K562 (cell line): Measurements from ENCODE around the gene RNF166. TPM values are rescaled to one million over a fixed set of nuclear protein-coding genes. Genes with fewer than 3 reads are reported as not detected.

Experiments
- CCAR2 ChIP-seq: fragments of 200-400 bp; formaldehyde crosslinking; IDR thresholded peaks from 2 replicates; pipeline ENCODE4 v1.6.1; 2017; ENCODE audit warnings: mild to moderate bottlenecking, low read depth, low read length
- CCNT2 ChIP-seq: IDR thresholded peaks from 2 replicates; pipeline ENCODE4 v1.6.1; 2011; ENCODE audit warnings: borderline replicate concordance, low read depth, mild to moderate bottlenecking, moderate library complexity, mixed read lengths, low read length; ENCODE audit not compliant: insufficient read length; ENCODE audit errors: extremely low read depth
- CSDE1 ChIP-seq, 2 experiments: fragments of 450-650 bp; IDR thresholded peaks; 2 replicates each; pipeline ENCODE4 v1.6.1; 2016; ENCODE audit warnings: mild to moderate bottlenecking in 1 of 2
- ELF2 ChIP-seq: fragments of 250-450 bp; sonication (Bioruptor Pico); IDR thresholded peaks from 2 replicates; pipeline ENCODE4 v1.5.0; 2021; ENCODE audit warnings: mild to moderate bottlenecking
- FOSL1 ChIP-seq: fragments of 200-800 bp; sonication (Bioruptor generic); conservative IDR thresholded peaks from 2 replicates; pipeline ENCODE4 v1.6.1; 2016; ENCODE audit warnings: missing genetic modification characterization, missing compliant biosample characterization
- GATAD2B ChIP-seq: fragments of 450-650 bp; IDR thresholded peaks from 2 replicates; pipeline ENCODE4 v1.6.1; 2017; ENCODE audit warnings: mild to moderate bottlenecking, borderline replicate concordance
- NR3C1 ChIP-seq: sonication (generic); formaldehyde crosslinking; IDR thresholded peaks from 2 replicates; pipeline ENCODE4 v1.8.1; 2022; ENCODE audit warnings: missing genetic modification reagents
- PYGO2 ChIP-seq: fragments of 450-650 bp; IDR thresholded peaks from 2 replicates; pipeline ENCODE4 v1.6.1; 2016; ENCODE audit warnings: mild to moderate bottlenecking, missing genetic modification characterization, moderate library complexity, missing compliant biosample characterization
- SIX5 ChIP-seq, 2 experiments: IDR thresholded peaks; 2 replicates each; pipeline ENCODE4 v1.6.1; 2011; ENCODE audit warnings: low read length in 2 of 2, borderline replicate concordance in 1 of 2, low read depth in 1 of 2, mild to moderate bottlenecking in 1 of 2, moderate library complexity in 1 of 2; ENCODE audit not compliant: insufficient read depth in 1 of 2
- SOX6 ChIP-seq: fragments of 450-650 bp; IDR thresholded peaks from 2 replicates; pipeline ENCODE4 v1.6.1; 2014; ENCODE audit warnings: mild to moderate bottlenecking
- SRSF3 ChIP-seq: fragments of 200-400 bp; formaldehyde crosslinking; IDR thresholded peaks from 2 replicates; pipeline ENCODE4 v1.6.1; 2016; ENCODE audit warnings: mild to moderate bottlenecking, low read length, moderate library complexity; ENCODE audit not compliant: insufficient read depth
- TCFL5 ChIP-seq: fragments of 250-450 bp; sonication (Bioruptor Pico); conservative IDR thresholded peaks from 2 replicates; pipeline ENCODE4 v1.6.1; 2021; ENCODE audit warnings: mild to moderate bottlenecking, moderate library complexity, matching md5 sums
- ZNF133 ChIP-seq: fragments of 250-450 bp; sonication (Bioruptor Pico); IDR thresholded peaks from 2 replicates; pipeline ENCODE4 v1.4.0; 2020; ENCODE audit warnings: mild to moderate bottlenecking
- ZNF239 ChIP-seq: fragments of 250-450 bp; sonication (Bioruptor Pico); IDR thresholded peaks from 2 replicates; pipeline ENCODE4 v1.4.0; 2020; ENCODE audit warnings: mild to moderate bottlenecking
- ZNF41 ChIP-seq: fragments of 250-450 bp; sonication (Bioruptor Pico); conservative IDR thresholded peaks from 2 replicates; pipeline ENCODE4 v1.4.0; 2020; ENCODE audit warnings: mild to moderate bottlenecking
- ZNF778 ChIP-seq: fragments of 450-650 bp; formaldehyde crosslinking; IDR thresholded peaks from 2 replicates; pipeline ENCODE4 v1.4.0; 2020; ENCODE audit warnings: mild to moderate bottlenecking, moderate library complexity
- polyA plus RNA-seq, 8 experiments: library from polyadenylated mRNA; depleted of rRNA in 4 of 8; stranded (reverse) in 5 of 8; unstranded in 3 of 8; fragments of >200 nt; fragmentation: Nextera tagmentation in 2 of 8; fragmentation: Illumina TruSeq in 1 of 8; extraction: Ambion mirVana in 2 of 8; extraction: Trizol in 1 of 8; gene quantifications; 2 replicates each; pipeline versions ENCODE4 v1.2.1 to v1.2.3, GENCODE V29; 2011 to 2014; ENCODE audit warnings: inconsistent platforms in 1 of 8, missing spikeins in 1 of 8
- total RNA-seq, 7 experiments: library from RNA; depleted of rRNA in 6 of 7; stranded (reverse); fragments of >200 nt in 6 of 7; fragmentation: Illumina TruSeq in 2 of 7; extraction: Trizol in 2 of 7; gene quantifications; 2 replicates each; pipeline versions ENCODE4 v1.2.1 to v1.2.3, GENCODE V29; 2011 to 2021; ENCODE audit warnings: low replicate concordance in 1 of 7
- TF ChIP-seq, protein P1 (sequence below): fragments of 150-350 bp; conservative IDR thresholded peaks from 2 replicates; pipeline ENCODE4 v1.6.1; 2014; ENCODE audit warnings: low read length
- TF ChIP-seq, protein P2 (sequence below): fragments of 450-650 bp; IDR thresholded peaks from one replicate; pipeline ENCODE4 v1.6.1; 2018; ENCODE audit warnings: mild to moderate bottlenecking, moderate library complexity; ENCODE audit not compliant: partially characterized antibody
- TF ChIP-seq, protein P3 (sequence below): fragments of 250-450 bp; sonication (Bioruptor Pico); IDR thresholded peaks from 2 replicates; pipeline ENCODE4 v1.4.0; 2020; ENCODE audit warnings: mild to moderate bottlenecking
- TF ChIP-seq, protein P4 (sequence below): IDR thresholded peaks from 3 replicates; pipeline ENCODE4 v1.6.1; 2011; ENCODE audit warnings: borderline replicate concordance, mild to moderate bottlenecking; ENCODE audit not compliant: insufficient read length, insufficient read depth

The RNF166 gene
- total and polyA plus RNA-seq, 9 of the 15 experiments (the other 6 are each of a cell fraction or from before 2014, with no cell fraction given) = 0.56 to 60.3 (median 19.5) TPM

DNA sequence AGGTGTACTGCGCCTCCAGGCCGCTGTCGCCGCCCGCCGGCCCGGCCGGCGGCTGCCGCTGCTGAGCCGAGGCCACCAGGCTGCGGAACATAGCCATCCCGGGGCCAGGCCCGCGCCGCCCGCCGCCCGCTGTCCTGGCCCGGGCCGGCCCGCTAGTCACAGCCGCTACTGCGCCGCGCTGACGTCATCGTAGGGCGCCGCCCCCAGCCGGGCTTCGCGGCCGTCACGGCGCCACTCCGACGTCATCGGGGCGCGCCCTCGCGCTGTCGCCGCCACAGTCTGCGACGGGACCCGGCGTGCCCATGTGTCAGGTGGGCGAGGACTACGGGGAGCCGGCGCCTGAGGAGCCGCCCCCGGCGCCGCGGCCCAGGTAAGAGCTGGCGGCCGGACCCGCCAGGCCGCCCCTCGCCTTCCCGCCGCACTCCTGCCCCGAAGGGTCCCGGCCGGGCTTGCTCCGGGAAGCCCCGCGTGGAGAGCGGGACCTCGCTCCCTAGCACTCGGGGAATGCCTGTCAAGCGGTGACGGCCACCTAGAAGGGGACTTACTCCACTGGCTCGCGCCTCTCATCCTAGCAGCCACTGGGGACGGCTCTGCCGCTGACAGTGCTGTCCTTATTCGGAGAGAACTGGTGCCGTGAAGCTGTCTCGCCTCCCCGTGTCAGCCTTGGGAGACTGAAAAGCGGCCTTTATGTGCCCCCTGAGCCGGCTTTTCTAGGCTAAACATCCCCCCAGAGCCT, at the start of gene RNF166, which contains the start of gene CTU2 (continued):
- TF ChIP-seq GATAD2B = peak; percentile 90
- TF ChIP-seq ZNF239 = peak; percentile 35; the same call in 1 of the 2 replicates
- TF ChIP-seq ZNF778 = no peak
- TF ChIP-seq, protein P1, sequence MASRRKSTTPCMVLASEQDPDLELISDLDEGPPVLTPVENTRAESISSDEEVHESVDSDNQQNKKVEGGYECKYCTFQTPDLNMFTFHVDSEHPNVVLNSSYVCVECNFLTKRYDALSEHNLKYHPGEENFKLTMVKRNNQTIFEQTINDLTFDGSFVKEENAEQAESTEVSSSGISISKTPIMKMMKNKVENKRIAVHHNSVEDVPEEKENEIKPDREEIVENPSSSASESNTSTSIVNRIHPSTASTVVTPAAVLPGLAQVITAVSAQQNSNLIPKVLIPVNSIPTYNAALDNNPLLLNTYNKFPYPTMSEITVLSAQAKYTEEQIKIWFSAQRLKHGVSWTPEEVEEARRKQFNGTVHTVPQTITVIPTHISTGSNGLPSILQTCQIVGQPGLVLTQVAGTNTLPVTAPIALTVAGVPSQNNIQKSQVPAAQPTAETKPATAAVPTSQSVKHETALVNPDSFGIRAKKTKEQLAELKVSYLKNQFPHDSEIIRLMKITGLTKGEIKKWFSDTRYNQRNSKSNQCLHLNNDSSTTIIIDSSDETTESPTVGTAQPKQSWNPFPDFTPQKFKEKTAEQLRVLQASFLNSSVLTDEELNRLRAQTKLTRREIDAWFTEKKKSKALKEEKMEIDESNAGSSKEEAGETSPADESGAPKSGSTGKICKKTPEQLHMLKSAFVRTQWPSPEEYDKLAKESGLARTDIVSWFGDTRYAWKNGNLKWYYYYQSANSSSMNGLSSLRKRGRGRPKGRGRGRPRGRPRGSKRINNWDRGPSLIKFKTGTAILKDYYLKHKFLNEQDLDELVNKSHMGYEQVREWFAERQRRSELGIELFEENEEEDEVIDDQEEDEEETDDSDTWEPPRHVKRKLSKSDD = peak; percentile 87
- TF ChIP-seq PYGO2 (tag) = no peak
- TF ChIP-seq SRSF3 = no peak
- TF ChIP-seq NR3C1 (CRISPR knock-in tag) = 0 out of 2 replicates have a peak, but pooled peaks have one; percentile 20
- TF ChIP-seq, protein P2, sequence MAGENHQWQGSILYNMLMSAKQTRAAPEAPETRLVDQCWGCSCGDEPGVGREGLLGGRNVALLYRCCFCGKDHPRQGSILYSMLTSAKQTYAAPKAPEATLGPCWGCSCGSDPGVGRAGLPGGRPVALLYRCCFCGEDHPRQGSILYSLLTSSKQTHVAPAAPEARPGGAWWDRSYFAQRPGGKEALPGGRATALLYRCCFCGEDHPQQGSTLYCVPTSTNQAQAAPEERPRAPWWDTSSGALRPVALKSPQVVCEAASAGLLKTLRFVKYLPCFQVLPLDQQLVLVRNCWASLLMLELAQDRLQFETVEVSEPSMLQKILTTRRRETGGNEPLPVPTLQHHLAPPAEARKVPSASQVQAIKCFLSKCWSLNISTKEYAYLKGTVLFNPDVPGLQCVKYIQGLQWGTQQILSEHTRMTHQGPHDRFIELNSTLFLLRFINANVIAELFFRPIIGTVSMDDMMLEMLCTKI = no peak
- TF ChIP-seq ELF2 = no peak; the same call in 1 of the 2 replicates
- peak; percentile 45; the same call in 1 of the 2 replicates for TF ChIP-seq SOX6
- 0 out of 2 replicates have a peak, but pooled peaks have one; percentile 20 for TF ChIP-seq ZNF133 (CRISPR knock-in tag)
- TF ChIP-seq TCFL5 (CRISPR knock-in tag) = no peak
- peak; percentile 36 to 47; a peak in 3 of 4 replicates for TF ChIP-seq SIX5 (IDR thresholded peaks at IDR 0.05; ENCODE audit: borderline replicate concordance in 1 of 2, insufficient read depth in 1 of 2, low read depth in 1 of 2, low read length in 2 of 2)
- TF ChIP-seq, protein P3, sequence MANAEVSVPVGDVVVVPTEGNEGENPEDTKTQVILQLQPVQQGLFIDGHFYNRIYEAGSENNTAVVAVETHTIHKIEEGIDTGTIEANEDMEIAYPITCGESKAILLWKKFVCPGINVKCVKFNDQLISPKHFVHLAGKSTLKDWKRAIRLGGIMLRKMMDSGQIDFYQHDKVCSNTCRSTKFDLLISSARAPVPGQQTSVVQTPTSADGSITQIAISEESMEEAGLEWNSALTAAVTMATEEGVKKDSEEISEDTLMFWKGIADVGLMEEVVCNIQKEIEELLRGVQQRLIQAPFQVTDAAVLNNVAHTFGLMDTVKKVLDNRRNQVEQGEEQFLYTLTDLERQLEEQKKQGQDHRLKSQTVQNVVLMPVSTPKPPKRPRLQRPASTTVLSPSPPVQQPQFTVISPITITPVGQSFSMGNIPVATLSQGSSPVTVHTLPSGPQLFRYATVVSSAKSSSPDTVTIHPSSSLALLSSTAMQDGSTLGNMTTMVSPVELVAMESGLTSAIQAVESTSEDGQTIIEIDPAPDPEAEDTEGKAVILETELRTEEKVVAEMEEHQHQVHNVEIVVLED (CRISPR knock-in tag) = peak; percentile 96
- no peak for TF ChIP-seq ZNF41 (CRISPR knock-in tag)
- TF ChIP-seq, protein P4, sequence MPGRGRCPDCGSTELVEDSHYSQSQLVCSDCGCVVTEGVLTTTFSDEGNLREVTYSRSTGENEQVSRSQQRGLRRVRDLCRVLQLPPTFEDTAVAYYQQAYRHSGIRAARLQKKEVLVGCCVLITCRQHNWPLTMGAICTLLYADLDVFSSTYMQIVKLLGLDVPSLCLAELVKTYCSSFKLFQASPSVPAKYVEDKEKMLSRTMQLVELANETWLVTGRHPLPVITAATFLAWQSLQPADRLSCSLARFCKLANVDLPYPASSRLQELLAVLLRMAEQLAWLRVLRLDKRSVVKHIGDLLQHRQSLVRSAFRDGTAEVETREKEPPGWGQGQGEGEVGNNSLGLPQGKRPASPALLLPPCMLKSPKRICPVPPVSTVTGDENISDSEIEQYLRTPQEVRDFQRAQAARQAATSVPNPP = no peak
- peak; percentile 76 for TF ChIP-seq FOSL1 (tag)
- no peak for TF ChIP-seq CCAR2
- peak in 1 of 2 experiments; percentile 87; a peak in 1 of 4 replicates for TF ChIP-seq CSDE1 (IDR thresholded peaks at IDR 0.05)
- TF ChIP-seq CCNT2 = peak; percentile 92
